Hematopoietic multipotent progenitor cell (in vitro differentiated cells): ENCODE measurements around the gene TMEM81. TPM values are rescaled to one million over a fixed set of nuclear protein-coding genes. Genes with fewer than 3 reads are reported as not detected.

ENCODE experiments used
- DNase-seq, 3 donors: peaks; one replicate each; pipeline ENCODE4 v3.0.0-alpha.2; 2011 to 2015; ENCODE audit warnings: low read depth in 2 of 3, low spot score in 2 of 3
- total RNA-seq: library from RNA; depleted of rRNA; stranded (reverse); fragments of >200 nt; gene quantifications from one replicate; pipeline ENCODE4 v1.2.3, GENCODE V29; 2012

TMEM81 gene
- total RNA-seq, 1 donor: 0.54 TPM

GRCh38 chr1:205077158-205077933, 6.9 kb downstream of the TMEM81 start:
- no peak for DNase-seq

GRCh38 chr1:205076245-205076761, 8.0 kb downstream of the TMEM81 start:
- no peak for DNase-seq

- DNase-seq: no peak
Measured at GRCh38 chr1:205075642-205076155, 8.6 kb downstream of the TMEM81 start.

- DNase-seq: no peak
Measured at GRCh38 chr1:205074513-205074912, 9.7 kb downstream of the TMEM81 start.

GRCh38 chr1:205074084-205074483, 10.2 kb downstream of the TMEM81 start:
- DNase-seq: no peak

- DNase-seq: no peak
Measured at GRCh38 chr1:205073511-205073910, 10.7 kb downstream of the TMEM81 start.

- no peak for DNase-seq
Measured at GRCh38 chr1:205072881-205073280, 11.4 kb downstream of the TMEM81 start.

GRCh38 chr1:205072286-205072685, 12.0 kb downstream of the TMEM81 start:
- DNase-seq: no peak

- DNase-seq: no peak
Measured at GRCh38 chr1:205071801-205072200, 12.5 kb downstream of the TMEM81 start.

GRCh38 chr1:205071028-205071409, 13.2 kb downstream of the TMEM81 start:
- DNase-seq: no peak

- no peak for DNase-seq
Measured at GRCh38 chr1:205069371-205070125, 14.7 kb downstream of the TMEM81 start.

- DNase-seq: no peak
Measured at GRCh38 chr1:205068457-205069040, 15.7 kb downstream of the TMEM81 start.

GRCh38 chr1:205068001-205068400, 16.3 kb downstream of the TMEM81 start:
- DNase-seq: no peak

GRCh38 chr1:205067031-205067430, 17.2 kb downstream of the TMEM81 start:
- no peak for DNase-seq

GRCh38 chr1:205066141-205066818, 18.0 kb downstream of the TMEM81 start:
- DNase-seq: no peak

GRCh38 chr1:205065666-205066065, 18.6 kb downstream of the TMEM81 start:
- DNase-seq: no peak

GRCh38 chr1:205064741-205065316, 19.4 kb downstream of the TMEM81 start:
- DNase-seq: no peak

GRCh38 chr1:205064301-205064700, 20.0 kb downstream of the TMEM81 start:
- DNase-seq: no peak

GRCh38 chr1:205062895-205063294, 21.4 kb downstream of the TMEM81 start:
- DNase-seq: no peak

- no peak for DNase-seq
Measured at GRCh38 chr1:205062319-205062718, 21.9 kb downstream of the TMEM81 start.
